Naive thymus-derived CD8-positive, alpha-beta T cell (primary cell): Measurements from ENCODE around the gene QTRT2. TPM values are rescaled to one million over a fixed set of nuclear protein-coding genes. Genes with fewer than 3 reads are reported as not detected.

ENCODE experiments used
- ATAC-seq, 2 donors: fragments of 150-1000 bp; cut with Tn5 transposase in 1 of 2; sonication (Bioruptor Pico), chemical (Tn5 transposase) in 1 of 2; 1 replicate in 1 of 2; 2 replicates in 1 of 2; pipeline ENCODE4 v1.10.0; 2021; ENCODE audit warnings: mild to moderate bottlenecking in 2 of 2, moderate library complexity in 2 of 2
- POLR2A ChIA-PET: fragments of 350-600 bp; sonication (Branson Sonifier 250); formaldehyde crosslinking; loops from one replicate; lab custom pipeline; 2021; ENCODE audit warnings: antibody characterized with exemption; lab: Charles Lee
- DNase-seq, 10 donors: peaks; one replicate each; pipeline versions ENCODE4 v3.0.0 to v3.0.0-alpha.2; 2020 to 2022
- H3K27ac Mint-ChIP-seq, 10 donors: one replicate each; pipeline ENCODE4 v1.8.0; 2020 to 2022; ENCODE audit warnings: mild to moderate bottlenecking in 10 of 10, mixed read lengths in 10 of 10, moderate library complexity in 4 of 10, inconsistent platforms in 1 of 10
- H3K27me3 Mint-ChIP-seq, 5 donors: one replicate each; pipeline ENCODE4 v1.8.0; 2021 to 2022; ENCODE audit warnings: mixed read lengths in 5 of 5
- H3K36me3 Mint-ChIP-seq, 3 donors: one replicate each; pipeline ENCODE4 v1.8.0; 2020 to 2022; ENCODE audit warnings: mixed read lengths in 3 of 3, mild to moderate bottlenecking in 2 of 3, inconsistent platforms in 1 of 3
- H3K4me1 Mint-ChIP-seq, 4 donors: one replicate each; pipeline ENCODE4 v1.8.0; 2021 to 2022; ENCODE audit warnings: mixed read lengths in 4 of 4
- H3K4me3 Mint-ChIP-seq, 10 donors: one replicate each; pipeline ENCODE4 v1.8.0; 2020 to 2022; ENCODE audit warnings: mild to moderate bottlenecking in 10 of 10, mixed read lengths in 10 of 10, moderate library complexity in 6 of 10, inconsistent platforms in 1 of 10
- H3K9me3 Mint-ChIP-seq, 9 donors: one replicate each; pipeline ENCODE4 v1.8.0; 2020 to 2022; ENCODE audit warnings: mixed read lengths in 9 of 9, mild to moderate bottlenecking in 3 of 9, inconsistent platforms in 1 of 9, moderate library complexity in 1 of 9
- polyA plus RNA-seq, 3 donors: library from polyadenylated mRNA; unstranded; fragments of 300-500 nt; fragmentation: Illumina TruSeq; gene quantifications; one replicate each; pipeline ENCODE4 v1.2.3, GENCODE V29; 2021
- total RNA-seq, 8 experiments: library from RNA in 2 of 8; stranded (reverse) in 2 of 8; gene quantifications; one replicate each; pipeline ENCODE4 v1.2.3 and lab custom pipeline; 2021 to 2026

The QTRT2 gene
- total and polyA plus RNA-seq, 5 experiments from 2014 or later, result 8.1 to 36.3 (median 12.9) TPM

GRCh38 chr3:114133947-114134346 lies 77.4 kb downstream of the QTRT2 start:
- Mint-ChIP-seq H3K4me3 (no peak overlapping the region), H3K9me3 (no peaks in the 10 kb centered on the region), H3K4me1 (no peaks in the 10 kb centered on the region), H3K36me3 (no peaks in the 10 kb centered on the region), H3K27me3 (peaks cover 0 to 9% (median 1%) of the 10 kb centered on the region in 5 donors), H3K27ac (no peak overlapping the region)
- POLR2A ChIA-PET, result no interaction called here
- ATAC-seq, result no peak
- DNase-seq, result no peak

Other genes starting within 250 kb of the QTRT2 start
- gene GRAMD1C, start 217.9 kb upstream of the QTRT2 start, total RNA-seq, result 1 to 10 TPM in 1 of 2 experiments, under 1 TPM in 1; 0.82 to 2.1 TPM
- gene GRAMD1C, start 217.9 kb upstream of the QTRT2 start, polyA plus RNA-seq, result under 1 TPM in 2 of 3 donors, not detected in 1; 0.37 to 0.39 TPM
- 1 to 10 TPM; 5.8 to 6.4 TPM for gene ZDHHC23, start 108.7 kb upstream of the QTRT2 start, total RNA-seq
- 1 to 10 TPM in 1 of 3 donors, under 1 TPM in 2; 0.36 to 1.4 (median 0.82) TPM for gene ZDHHC23, start 108.7 kb upstream of the QTRT2 start, polyA plus RNA-seq
- gene CCDC191, start 211 bp upstream of the QTRT2 start, total RNA-seq, result 1 to 10 TPM; 5.8 to 6.9 TPM
- gene CCDC191, start 211 bp upstream of the QTRT2 start, polyA plus RNA-seq, result 1 to 10 TPM; 1.9 to 2.1 (median 2.1) TPM
- under 1 TPM in 1 of 2 experiments, not detected in 1; 0.23 TPM for gene DRD3, start 122.3 kb downstream of the QTRT2 start, total RNA-seq
- under 1 TPM in 2 of 3 donors, not detected in 1; 0.12 to 0.16 TPM for gene DRD3, start 122.3 kb downstream of the QTRT2 start, polyA plus RNA-seq
- gene ZNF80, start 180.8 kb downstream of the QTRT2 start, total RNA-seq, result 1 to 10 TPM; 1.7 to 2.5 TPM
- gene ZNF80, start 180.8 kb downstream of the QTRT2 start, polyA plus RNA-seq, result 1 to 10 TPM in 1 of 3 donors, under 1 TPM in 2; 0.08 to 8.0 (median 0.28) TPM
- gene TIGIT, start 237.3 kb downstream of the QTRT2 start, total RNA-seq, result 1 to 10 TPM; 5.0 TPM
- 10 to 100 TPM in 1 of 3 donors, 1 to 10 TPM in 2; 1.5 to 58.2 (median 1.7) TPM for gene TIGIT, start 237.3 kb downstream of the QTRT2 start, polyA plus RNA-seq